Heart left ventricle (tissue), 16 donors: ENCODE measurements around the gene CD47. TPM values are rescaled to one million over a fixed set of nuclear protein-coding genes. Genes with fewer than 3 reads are reported as not detected.

ENCODE experiments used
- ATAC-seq, 4 donors: fragments of 200-7000 bp; cut with Tn5 transposase; one replicate each; pipeline ENCODE4 v1.9.1; 2020 to 2022; ENCODE audit warnings: moderate library complexity in 4 of 4, mild to moderate bottlenecking in 3 of 4, moderate number of reproducible peaks in 1 of 4
- DNase-seq, 5 donors: peaks; one replicate each; pipeline ENCODE4 v3.0.0-alpha.2; 2020
- H3K27ac ChIP-seq, 12 donors: fragments of 200-600 bp; sonication (generic) in 4 of 12; one replicate each; pipeline versions ENCODE4 v1.5.0 to v1.8.0; 2016 to 2022; ENCODE audit warnings: mild to moderate bottlenecking in 2 of 12
- H3K27me3 ChIP-seq, 9 donors: fragments of 200-600 bp; sonication (generic) in 2 of 9; one replicate each; pipeline versions ENCODE4 v1.5.1 to v1.8.0; 2016 to 2022; ENCODE audit warnings: mild to moderate bottlenecking in 3 of 9
- H3K36me3 ChIP-seq, 9 donors: fragments of 200-600 bp; sonication (generic) in 2 of 9; one replicate each; pipeline versions ENCODE4 v1.5.0 to v1.8.0; 2018 to 2022; ENCODE audit warnings: mild to moderate bottlenecking in 2 of 9
- H3K4me1 ChIP-seq, 12 donors: fragments of 200-600 bp; sonication (generic) in 4 of 12; one replicate each; pipeline versions ENCODE4 v1.5.0 to v1.8.0; 2016 to 2022; ENCODE audit warnings: mild to moderate bottlenecking in 3 of 12
- H3K4me3 ChIP-seq, 12 donors: fragments of 200-600 bp; sonication (generic) in 4 of 12; one replicate each; pipeline versions ENCODE4 v1.5.0 to v1.8.0; 2017 to 2022; ENCODE audit warnings: mild to moderate bottlenecking in 9 of 12, moderate library complexity in 4 of 12
- H3K9me3 ChIP-seq, 12 donors: fragments of 200-600 bp; sonication (generic) in 4 of 12; one replicate each; pipeline versions ENCODE4 v1.5.0 to v1.8.0; 2016 to 2022; ENCODE audit warnings: mild to moderate bottlenecking in 1 of 12
- CTCF ChIP-seq, 12 donors: fragments of 200-600 bp; sonication (generic) in 4 of 12; IDR thresholded peaks; one replicate each; pipeline versions ENCODE4 v1.5.0 to v1.8.0; 2018 to 2022; ENCODE audit warnings: antibody characterized with exemption in 12 of 12, mild to moderate bottlenecking in 5 of 12
- POLR2A ChIP-seq, 2 donors: fragments of 450-650 bp; IDR thresholded peaks; one replicate each; pipeline ENCODE4 v1.6.1; 2017; ENCODE audit warnings: antibody characterized with exemption in 2 of 2, mild to moderate bottlenecking in 2 of 2, moderate library complexity in 2 of 2
- WGBS, 4 donors: extraction: QIAGEN DNeasy Blood & Tissue Kit in 2 of 4; methylation state at CpG; one replicate each; pipeline versions ENCODE4 v1.1.5 to v1.1.7; 2013 to 2018; 5-methylcytosine and 5-hydroxymethylcytosine counted together
- intact Hi-C, 10 donors: fragments of 100-400 bp; cut with DNase I; formaldehyde crosslinking; loops; one replicate each; pipeline versions ENCODE4 v1.11.1 to v1.14.2; 2022
- polyA plus RNA-seq, 2 donors: library from polyadenylated mRNA; stranded (reverse); fragments of 200-250 nt; gene quantifications; one replicate each; pipeline ENCODE4 v1.2.3, GENCODE V29; 2013
- total RNA-seq, 9 donors: library from RNA; depleted of rRNA in 2 of 9; stranded (reverse); fragments of >200 nt in 2 of 9; fragmentation: NEBNext Ultra II Directional in 3 of 9; extraction: Animal tissue kit (Norgen Biotek cat#: 25700) in 3 of 9; gene quantifications; one replicate each; pipeline versions ENCODE4 v1.1.0 to v1.2.4, GENCODE V29; 2016 to 2023
- donor health status: ischemic (EF 13 %, LVEDD 7.1; RV severe dilation, severe dysfunction).
- donor health status: healthy with polysubstance abuse.
- donor health status: DM: no; HTN: yes; CAD: no.
- donor health status: DM: no; HTN: no; CAD: no.
- donor health status: ischemic (EF 25% LVEDD 6.9; RV normal size, moderate dysfunction).
- donor health status: ischemic (EF 25% LVEDD 5.7; RV mildly dilated, moderate dysfunction).
- donor health status: healthy.
- donor health status: DM: yes; HTN: yes; CAD: no.
- donor health status: ischemic (EF 35%, LVEDD 5.7; RV mildly dilated, moderate dysfunction).
- donor health status: nonischemic (EF 11% LVEDD 7.7; RV severe dilation, severe dysfunction).
- donor health status: DM: yes; HTN: yes; CAD: no.
- donor health status: PGD.
- donor health status: ischemic (EF 29% LVEDD 5.4; RV normal size, mild dysfunction).
- donor health status: nonischemic (EF 23%, LVEDD 6.1; RV moderate dilation, normal function).

CD47 gene
- total and polyA plus RNA-seq, 11 donors, result 27.7 to 80.6 (median 42.4) TPM

- ATAC-seq (no peak), DNase-seq (no peak)
- H3K9me3 ChIP-seq, result no peaks in the 10 kb centered on the region
- peaks cover 0 to 66% (median 37%) of the 10 kb centered on the region in 9 donors for H3K36me3 ChIP-seq
- H3K27ac ChIP-seq, result no peak overlapping the region
- no peak overlapping the region for H3K4me3 ChIP-seq
- peaks cover 0 to 46% (median 7%) of the 10 kb centered on the region in 12 donors for H3K4me1 ChIP-seq
- 96 to 100% (median 97%) methylated on average over 1 of the region's 1 CpG for WGBS, 4 donors
- H3K27me3 ChIP-seq, result no peaks in the 10 kb centered on the region
- TF ChIP-seq CTCF (IDR thresholded peaks at IDR 0.05) (no peak), POLR2A (IDR thresholded peaks at IDR 0.05) (no peak)
- intact Hi-C loops, result loop anchor here in 1 of 10 donors (10.0 kb wide), 1 partner anchor 60 kb away; no protein-coding TSS in a partner anchor
These were observed 26.4 kb downstream of the CD47 start for GRCh38 chr3:108064293-108064887.

GRCh38 chr3:108062051-108062450, 28.8 kb downstream of the CD47 start:
- peaks cover 0 to 72% (median 51%) of the 10 kb centered on the region in 9 donors for H3K36me3 ChIP-seq
- 93 to 100% (median 95%) methylated on average over 1 of the region's 1 CpG for WGBS, 4 donors

GRCh38 chr3:108060331-108060730, 30.5 kb downstream of the CD47 start:
- H3K27ac ChIP-seq, result no peak overlapping the region
- no peak for TF ChIP-seq POLR2A (IDR thresholded peaks at IDR 0.05)
- H3K4me3 ChIP-seq, result no peak overlapping the region
- intact Hi-C loops, result loop anchor here in 1 of 10 donors (10.0 kb wide), 1 partner anchor 64 kb away; no protein-coding TSS in a partner anchor
- ATAC-seq (no peak), DNase-seq (no peak)
- H3K9me3 ChIP-seq, result no peaks in the 10 kb centered on the region
- no peaks in the 10 kb centered on the region for H3K27me3 ChIP-seq
- 87 to 93% (median 92%) methylated on average over 3 of the region's 3 CpGs for WGBS, 4 donors
- peaks cover 0 to 70% (median 53%) of the 10 kb centered on the region in 9 donors for H3K36me3 ChIP-seq
- H3K4me1 ChIP-seq, result peaks cover 0 to 30% (median 4%) of the 10 kb centered on the region in 12 donors

More at GRCh38 chr3:108062051-108062450, 28.8 kb downstream of the CD47 start:
- TF ChIP-seq POLR2A (IDR thresholded peaks at IDR 0.05), result no peak
- H3K9me3 ChIP-seq, result no peaks in the 10 kb centered on the region
- peak in 2 of 4 donors; percentile 44 to 45 for ATAC-seq
- no peak for DNase-seq
- H3K4me1 ChIP-seq, result peaks cover 0 to 30% (median 4%) of the 10 kb centered on the region in 12 donors
- intact Hi-C loops, result loop anchor here in 1 of 10 donors (10.0 kb wide), 1 partner anchor 63 kb away; no protein-coding TSS in a partner anchor
- peak overlapping the region in 1 of 12 donors; percentile 42 for H3K27ac ChIP-seq
- H3K27me3 ChIP-seq, result no peaks in the 10 kb centered on the region
- no peak overlapping the region for H3K4me3 ChIP-seq

GRCh38 chr3:108055931-108056330, 34.9 kb downstream of the CD47 start:
- no peak for TF ChIP-seq CTCF (IDR thresholded peaks at IDR 0.05)
- TF ChIP-seq POLR2A (IDR thresholded peaks at IDR 0.05), result no peak
- H3K4me1 ChIP-seq, result peaks cover 0 to 30% (median 0%) of the 10 kb centered on the region in 12 donors
- no peaks in the 10 kb centered on the region for H3K27me3 ChIP-seq
- intact Hi-C loops, result no loop called here
- H3K4me3 ChIP-seq, result no peak overlapping the region
- H3K27ac ChIP-seq, result no peak overlapping the region
- H3K36me3 ChIP-seq, result peaks cover 0 to 93% (median 75%) of the 10 kb centered on the region in 9 donors
- no peaks in the 10 kb centered on the region for H3K9me3 ChIP-seq
- 87 to 94% (median 90%) methylated on average over 3 of the region's 3 CpGs for WGBS, 4 donors
- no peak for DNase-seq
- ATAC-seq, result no peak

GRCh38 chr3:108054935-108055334, 35.9 kb downstream of the CD47 start:
- peak overlapping the region in 1 of 12 donors; percentile 27 for H3K27ac ChIP-seq
- no peaks in the 10 kb centered on the region for H3K27me3 ChIP-seq
- TF ChIP-seq CTCF (IDR thresholded peaks at IDR 0.05) (no peak), POLR2A (IDR thresholded peaks at IDR 0.05) (no peak)
- DNase-seq, result no peak
- no peaks in the 10 kb centered on the region for H3K9me3 ChIP-seq
- 91 to 97% (median 95%) methylated on average over 2 of the region's 2 CpGs for WGBS, 4 donors
- ATAC-seq, result no peak
- H3K4me1 ChIP-seq, result peaks cover 0 to 30% (median 0%) of the 10 kb centered on the region in 12 donors
- peaks cover 0 to 92% (median 76%) of the 10 kb centered on the region in 9 donors for H3K36me3 ChIP-seq
- intact Hi-C loops, result no loop called here
- no peak overlapping the region for H3K4me3 ChIP-seq
